Astrocyte of the cerebellum (primary cell): ENCODE results near the gene AJM1.

Experiments
- DNase-seq: peaks from one replicate; pipeline ENCODE4 v3.0.0-alpha.2; 2011; ENCODE audit warnings: low read depth
- H3K4me3 ChIP-seq: 2 replicates; pipeline ENCODE4 v1.5.1; 2011; ENCODE audit warnings: mild to moderate bottlenecking, low read depth, low read length, moderate library complexity
- in situ Hi-C: cut with HindIII; loops from 2 replicates; pipeline ENCODE4 v1.10.0; 2017; ENCODE audit warnings: low sequenced_read_pairs
- TF ChIP-seq, protein P1 (sequence below): IDR thresholded peaks from 2 replicates; pipeline ENCODE4 v1.5.1; 2012; ENCODE audit warnings: low read length, low read depth, moderate library complexity, mild to moderate bottlenecking; ENCODE audit errors: missing control alignments

Gene AJM1

DNA sequence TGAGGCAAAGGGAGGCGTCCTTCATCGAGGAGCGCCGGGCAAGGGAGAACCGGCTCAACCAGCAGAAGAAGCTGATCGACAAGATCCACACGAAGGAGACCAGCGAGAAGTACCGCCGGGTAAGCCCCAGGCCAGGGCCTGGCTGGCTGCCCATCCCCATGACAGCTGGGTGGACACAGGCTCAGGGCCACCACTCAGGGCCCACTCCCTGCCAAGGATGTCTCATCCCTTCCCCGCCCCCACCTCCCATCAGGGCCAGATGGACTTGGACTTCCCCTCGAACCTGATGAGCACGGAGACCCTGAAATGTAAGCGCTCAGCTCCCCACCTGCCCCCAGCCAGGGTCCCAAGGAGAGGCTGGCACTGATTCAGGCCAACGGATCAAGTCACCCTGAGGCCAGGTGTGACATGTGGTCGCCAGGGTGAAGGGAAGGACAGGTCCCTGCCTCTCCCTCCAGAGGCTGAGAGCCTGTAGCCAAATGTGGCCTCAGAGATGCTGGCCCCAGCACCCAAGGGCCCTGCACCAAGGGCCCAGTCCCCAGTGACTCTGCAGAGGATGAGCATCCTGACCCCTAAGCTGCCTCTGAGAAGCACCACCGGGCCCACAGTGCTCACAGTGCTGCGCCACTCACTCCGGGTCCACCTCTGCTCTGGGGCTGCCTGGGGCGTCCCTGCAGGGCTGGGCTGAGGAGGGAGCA, 37.6 kb upstream of the AJM1 start:
- in situ Hi-C loops = no loop called here
- TF ChIP-seq, protein P1, sequence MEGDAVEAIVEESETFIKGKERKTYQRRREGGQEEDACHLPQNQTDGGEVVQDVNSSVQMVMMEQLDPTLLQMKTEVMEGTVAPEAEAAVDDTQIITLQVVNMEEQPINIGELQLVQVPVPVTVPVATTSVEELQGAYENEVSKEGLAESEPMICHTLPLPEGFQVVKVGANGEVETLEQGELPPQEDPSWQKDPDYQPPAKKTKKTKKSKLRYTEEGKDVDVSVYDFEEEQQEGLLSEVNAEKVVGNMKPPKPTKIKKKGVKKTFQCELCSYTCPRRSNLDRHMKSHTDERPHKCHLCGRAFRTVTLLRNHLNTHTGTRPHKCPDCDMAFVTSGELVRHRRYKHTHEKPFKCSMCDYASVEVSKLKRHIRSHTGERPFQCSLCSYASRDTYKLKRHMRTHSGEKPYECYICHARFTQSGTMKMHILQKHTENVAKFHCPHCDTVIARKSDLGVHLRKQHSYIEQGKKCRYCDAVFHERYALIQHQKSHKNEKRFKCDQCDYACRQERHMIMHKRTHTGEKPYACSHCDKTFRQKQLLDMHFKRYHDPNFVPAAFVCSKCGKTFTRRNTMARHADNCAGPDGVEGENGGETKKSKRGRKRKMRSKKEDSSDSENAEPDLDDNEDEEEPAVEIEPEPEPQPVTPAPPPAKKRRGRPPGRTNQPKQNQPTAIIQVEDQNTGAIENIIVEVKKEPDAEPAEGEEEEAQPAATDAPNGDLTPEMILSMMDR = no peak
- no peak overlapping the region for H3K4me3 ChIP-seq
- no peak for DNase-seq

DNA sequence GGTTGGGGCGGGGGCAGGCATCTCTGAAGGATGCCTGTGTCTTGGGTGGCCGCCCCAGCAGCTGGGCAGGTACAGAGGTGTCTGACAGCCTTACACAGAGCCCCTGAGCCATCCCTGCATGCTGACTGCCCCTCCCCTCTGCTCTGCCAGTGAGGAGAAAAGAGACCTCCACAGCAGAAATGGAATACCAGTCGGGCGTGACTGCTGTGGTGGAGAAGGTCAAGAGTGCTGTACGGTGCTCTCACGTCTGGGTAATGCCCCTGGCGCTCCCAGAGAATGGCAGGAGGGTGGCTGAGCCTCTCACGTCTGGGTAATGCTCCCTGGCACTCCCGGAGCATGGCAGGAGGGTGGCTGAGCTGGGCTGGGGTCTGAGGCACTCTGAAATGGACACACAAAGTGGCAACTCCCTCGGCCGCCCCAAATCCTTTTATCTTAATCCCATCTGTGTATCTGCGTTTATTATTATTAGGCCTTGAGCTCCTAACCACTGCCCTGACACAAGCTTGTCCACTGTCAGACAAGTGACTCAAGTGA, 37.0 kb upstream of the AJM1 start:
- DNase-seq = no peak
- in situ Hi-C loops = no loop called here
- TF ChIP-seq, protein P1 = no peak
- no peak overlapping the region for H3K4me3 ChIP-seq

- in situ Hi-C loops = no loop called here
- H3K4me3 ChIP-seq = no peak overlapping the region
Measured at GRCh38 chr9:136806067-136806466, 36.2 kb upstream of the AJM1 start.

GRCh38 chr9:136806631-136807201, 35.6 kb upstream of the AJM1 start:
- DNase-seq = no peak
- peak overlapping the region; percentile 86 for H3K4me3 ChIP-seq
- TF ChIP-seq, protein P1 = no peak
- in situ Hi-C loops = no loop called here

More at GRCh38 chr9:136806067-136806466, 36.2 kb upstream of the AJM1 start:
- TF ChIP-seq, protein P1 = no peak
- DNase-seq = no peak

DNA sequence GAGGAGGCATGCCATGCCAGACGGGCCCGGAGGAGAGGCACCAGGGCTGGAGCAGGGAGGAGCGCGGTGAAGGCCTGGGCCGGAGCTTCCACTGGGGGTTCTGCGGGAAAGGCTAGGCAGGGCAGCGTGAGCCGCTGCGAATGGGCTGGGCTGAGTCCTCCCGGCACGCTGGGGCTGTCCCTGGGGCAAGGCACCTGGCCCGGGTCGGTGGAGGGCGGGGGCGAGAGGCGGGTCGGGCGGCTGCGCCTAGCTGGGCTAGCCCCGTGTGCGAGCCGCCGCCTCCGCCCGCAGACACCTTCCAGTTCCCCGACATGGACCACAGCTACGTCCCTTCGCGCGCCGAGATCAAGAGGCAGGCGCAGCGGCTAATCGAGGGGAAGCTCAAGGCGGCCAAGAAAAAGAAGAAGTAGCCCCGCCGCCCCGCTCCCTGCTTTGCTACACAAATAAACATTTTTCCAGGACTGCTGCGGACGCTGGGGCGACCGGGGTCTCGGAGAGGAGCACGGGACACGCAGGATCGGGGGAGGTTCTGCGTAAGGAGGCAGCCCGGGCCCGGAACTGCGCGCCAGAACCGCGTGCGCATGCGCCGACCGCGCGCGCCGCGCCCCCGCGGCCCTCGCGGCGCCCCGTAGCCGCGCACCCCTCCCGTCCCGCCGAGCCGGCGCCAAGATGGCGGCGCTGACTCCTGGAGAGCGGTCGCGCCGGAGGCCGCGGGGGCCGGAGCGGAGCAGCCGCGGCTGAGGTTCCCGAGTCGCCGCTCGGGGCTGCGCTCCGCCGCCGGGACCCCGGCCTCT, 34.8 kb upstream of the AJM1 start, which contains the start of gene RABL6:
RABL6 (plus strand) TSS at position 668 of the 794 bp plus-strand sequence. CDS start 249 bp downstream, outside the sequence.
- in situ Hi-C loops = no loop called here
- DNase-seq = no peak
- TF ChIP-seq, protein P1 = no peak
- H3K4me3 ChIP-seq = peak within 1 kb of the TSS; percentile 86

DNA sequence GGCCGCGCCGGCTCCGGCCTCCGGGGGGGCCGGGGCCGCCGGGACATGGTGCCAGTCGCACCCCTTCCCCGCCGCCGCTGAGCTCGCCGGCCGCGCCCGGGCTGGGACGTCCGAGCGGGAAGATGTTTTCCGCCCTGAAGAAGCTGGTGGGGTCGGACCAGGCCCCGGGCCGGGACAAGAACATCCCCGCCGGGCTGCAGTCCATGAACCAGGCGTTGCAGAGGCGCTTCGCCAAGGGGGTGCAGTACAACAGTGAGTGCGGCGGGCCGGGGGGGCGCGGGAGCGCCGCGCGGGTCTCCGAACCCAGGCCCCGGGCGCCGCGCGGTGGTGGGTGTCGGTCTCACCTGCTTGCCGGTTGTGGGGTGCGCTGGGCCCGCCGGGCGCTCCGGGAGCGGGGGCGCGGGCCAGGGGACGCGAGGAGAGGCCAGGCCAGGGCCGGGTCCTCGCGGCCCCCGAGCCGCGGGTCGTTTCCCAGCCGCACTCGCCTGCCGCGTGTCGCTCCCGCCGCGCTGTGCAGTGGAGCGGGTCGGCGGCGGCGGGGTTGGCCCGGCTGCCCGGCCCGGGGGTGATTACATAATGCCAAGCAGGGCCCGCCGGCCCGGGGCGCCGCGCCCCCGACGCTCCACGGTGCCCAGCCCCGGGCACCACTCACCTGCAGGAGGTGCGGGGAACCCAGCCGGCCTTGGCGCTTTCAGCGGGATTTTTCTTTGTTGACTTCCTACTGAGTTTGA, 34.0 kb upstream of the AJM1 start:
- H3K4me3 ChIP-seq = peak overlapping the region; percentile 86
- no peak for DNase-seq
- TF ChIP-seq, protein P1 = no peak
- in situ Hi-C loops = no loop called here
